ENCODE results near the gene SERINC2.

SERINC2 gene

DNA sequence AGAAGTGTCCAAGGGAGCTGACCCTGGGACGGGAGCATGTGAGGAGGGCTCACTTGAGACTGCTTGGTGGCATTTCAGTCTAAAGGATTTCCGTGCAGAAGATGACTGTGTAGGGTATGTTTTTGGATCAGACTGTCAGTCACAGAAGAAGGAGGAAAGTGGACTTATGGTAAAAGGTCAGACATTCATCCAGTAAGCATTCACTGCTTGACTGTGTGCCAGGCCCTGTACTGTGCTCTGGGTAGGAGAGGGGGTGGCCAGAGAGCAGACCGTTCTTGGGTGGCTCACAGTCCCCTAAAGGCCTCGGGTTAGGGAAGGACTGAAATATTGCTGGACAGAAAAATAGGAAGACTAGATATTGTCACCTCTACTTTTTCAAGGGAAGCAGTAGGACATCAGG is 2.1 kb upstream of the SERINC2 start:
- FAIRE-seq = no peak
- no peak for DNase-seq (ENCODE audit: extremely low spot score, insufficient read length, low read depth)

GRCh38 chr1:31412205-31412604 is 808 bp upstream of the SERINC2 start:
- DNase-seq (ENCODE audit: extremely low spot score, insufficient read length, low read depth) (no peak), FAIRE-seq (no peak)

GRCh38 chr1:31413405-31414001 is 490 bp downstream of the SERINC2 start:
- no peak for DNase-seq (ENCODE audit: extremely low spot score, insufficient read length, low read depth)
- FAIRE-seq = no peak

DNA sequence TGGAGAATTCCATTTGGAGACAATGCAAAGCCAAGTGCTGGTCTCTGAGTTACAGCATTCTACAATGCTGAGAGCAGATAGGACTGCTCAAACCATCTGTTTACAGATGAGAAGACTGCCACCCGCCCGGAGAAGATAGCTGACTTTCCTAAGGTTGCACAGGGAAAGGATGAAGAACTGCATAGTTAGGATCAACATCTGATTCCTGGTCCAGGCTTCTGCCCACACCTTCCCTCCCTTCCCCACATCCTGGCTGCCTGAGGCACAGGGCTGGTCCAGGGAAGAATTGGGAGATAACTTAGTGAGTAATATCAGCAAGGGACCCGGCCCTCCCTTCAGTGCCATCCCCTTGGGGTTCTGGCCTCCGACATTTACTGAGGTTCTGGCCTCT is 2.0 kb downstream of the SERINC2 start:
- DNase-seq (ENCODE audit: extremely low spot score, insufficient read length, low read depth) = no peak
- FAIRE-seq = no peak

DNA sequence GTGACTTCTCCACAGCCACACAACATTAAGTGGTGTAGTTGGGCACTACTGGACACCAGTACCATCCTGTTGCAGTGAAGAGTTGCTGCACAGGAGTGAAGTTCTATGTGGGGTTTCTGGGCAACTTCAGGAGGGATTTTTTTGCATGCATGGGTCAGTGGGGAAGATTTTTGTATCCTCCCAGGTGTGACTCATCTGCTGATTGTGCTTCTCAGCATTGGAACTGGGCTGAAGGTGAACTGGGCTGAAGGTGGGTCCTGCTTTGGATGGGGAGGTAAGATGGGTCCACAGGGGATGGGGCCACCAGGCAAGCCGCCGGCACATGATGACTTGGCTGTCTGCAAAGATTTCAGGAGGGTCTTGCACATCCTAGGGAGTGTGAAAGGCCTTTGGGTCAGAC is 2.6 kb downstream of the SERINC2 start:
- FAIRE-seq = no peak
- no peak for DNase-seq (ENCODE audit: extremely low spot score, insufficient read length, low read depth)

DNA sequence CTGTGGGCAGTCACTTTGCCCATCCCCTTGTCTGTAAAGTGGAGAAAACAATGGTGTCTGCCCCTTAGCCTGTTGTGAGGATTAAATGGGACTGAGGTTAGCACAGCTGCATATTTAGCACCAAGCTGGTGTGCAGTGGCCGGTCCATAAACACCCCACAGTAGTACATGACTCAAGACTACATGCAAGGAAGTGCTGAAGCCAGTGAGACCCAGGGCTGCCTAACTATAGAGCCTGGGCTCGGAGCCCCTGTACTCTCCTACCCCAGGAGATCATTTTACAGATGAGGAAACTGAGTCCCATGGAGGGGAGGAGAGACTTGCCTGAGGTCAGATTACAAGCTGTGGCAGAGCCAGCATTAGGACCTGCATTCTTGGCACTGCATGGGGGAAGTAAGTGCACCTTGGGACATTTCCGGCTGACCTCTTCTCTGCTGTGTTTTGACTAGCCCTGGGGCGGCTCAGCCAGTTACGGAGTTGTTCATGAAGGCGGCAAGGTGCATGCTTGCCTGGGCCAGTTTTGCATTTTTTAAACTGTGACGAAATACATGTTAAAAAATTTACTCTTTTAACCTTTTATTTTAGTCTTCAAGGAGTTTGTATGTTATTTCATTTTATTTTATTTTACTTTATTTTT is 3.2 kb downstream of the SERINC2 start:
- DNase-seq (ENCODE audit: extremely low spot score, insufficient read length, low read depth) = no peak

GRCh38 chr1:31417148-31417547 is 4.1 kb downstream of the SERINC2 start:
- DNase-seq (ENCODE audit: extremely low spot score, insufficient read length, low read depth) (no peak), FAIRE-seq (no peak)

More for the DNA sequence above, 3.2 kb downstream of the SERINC2 start:
- no peak for FAIRE-seq

DNA sequence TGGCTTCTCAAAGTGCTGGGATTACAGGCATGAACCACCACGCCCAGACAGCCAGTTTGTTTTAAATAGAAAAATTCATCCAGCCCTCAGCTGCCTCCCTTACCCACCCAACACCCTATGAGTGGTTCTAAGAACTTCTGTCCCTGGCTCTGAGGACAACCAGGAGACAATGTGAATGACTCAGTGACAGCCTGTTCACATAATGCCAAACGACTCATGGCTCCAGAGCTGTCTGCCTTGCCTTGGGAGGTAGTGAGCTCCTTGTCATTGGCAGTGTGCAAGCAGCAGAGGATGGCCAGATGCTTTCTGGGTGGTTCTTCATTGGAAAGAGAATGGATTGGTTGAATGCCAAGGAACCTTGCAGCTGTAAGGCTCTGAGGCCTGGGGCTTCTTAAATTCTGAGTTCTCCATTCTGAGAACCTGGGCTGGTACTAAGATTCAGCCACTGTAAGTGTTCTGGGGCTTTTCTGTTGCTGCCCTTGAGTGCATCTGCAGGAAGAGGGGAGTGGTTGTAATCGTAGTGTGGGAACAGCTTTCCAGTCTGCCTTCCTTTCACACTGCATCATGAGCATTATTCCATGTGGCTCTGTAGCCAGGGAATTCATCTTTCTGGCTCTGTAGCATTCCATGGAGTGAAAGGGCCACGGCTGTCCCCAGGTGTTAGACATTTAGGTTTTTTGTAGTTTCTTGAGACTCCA is 5.8 kb downstream of the SERINC2 start:
- FAIRE-seq (no peak), DNase-seq (ENCODE audit: extremely low spot score, insufficient read length, low read depth) (no peak)

- no peak for FAIRE-seq
These were observed 7.7 kb downstream of the SERINC2 start for GRCh38 chr1:31420716-31421115.

GRCh38 chr1:31421371-31422040 is 8.5 kb downstream of the SERINC2 start:
- peak; percentile 89 for FAIRE-seq
- DNase-seq (ENCODE audit: extremely low spot score, insufficient read length, low read depth) = no peak

More at GRCh38 chr1:31420716-31421115, 7.7 kb downstream of the SERINC2 start:
- no peak for DNase-seq (ENCODE audit: extremely low spot score, insufficient read length, low read depth)

- peak; percentile 39 for DNase-seq (ENCODE audit: extremely low spot score, insufficient read length, low read depth)
- FAIRE-seq = no peak
These were observed 9.7 kb downstream of the SERINC2 start for GRCh38 chr1:31422505-31423319.

DNA sequence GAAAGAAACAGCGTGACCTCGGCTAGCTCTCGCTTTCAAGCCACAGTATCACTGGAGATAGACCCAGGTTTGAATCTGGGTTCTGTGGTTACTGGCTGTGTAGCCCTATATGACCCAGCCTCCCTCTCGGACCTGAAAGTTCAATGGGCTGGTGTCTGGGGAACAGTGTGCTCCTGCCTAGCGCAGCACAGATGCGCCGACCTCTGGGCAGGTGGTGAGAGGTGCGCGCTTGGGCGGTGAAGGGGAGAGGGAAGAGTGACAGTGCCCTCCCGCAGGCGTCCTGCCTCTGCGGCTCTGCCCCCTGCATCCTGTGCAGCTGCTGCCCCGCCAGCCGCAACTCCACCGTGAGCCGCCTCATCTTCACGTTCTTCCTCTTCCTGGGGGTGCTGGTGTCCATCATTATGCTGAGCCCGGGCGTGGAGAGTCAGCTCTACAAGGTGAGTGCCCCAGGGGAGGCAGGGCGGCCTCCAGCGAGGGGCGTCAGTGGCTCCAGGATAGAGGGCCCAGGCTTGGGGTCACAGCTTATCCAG is 10.5 kb downstream of the SERINC2 start:
- FAIRE-seq (peak; percentile 99), DNase-seq (ENCODE audit: extremely low spot score, insufficient read length, low read depth) (peak; percentile 79)

GRCh38 chr1:31424568-31424967 is 11.6 kb downstream of the SERINC2 start:
- FAIRE-seq (no peak), DNase-seq (ENCODE audit: extremely low spot score, insufficient read length, low read depth) (no peak)

DNA sequence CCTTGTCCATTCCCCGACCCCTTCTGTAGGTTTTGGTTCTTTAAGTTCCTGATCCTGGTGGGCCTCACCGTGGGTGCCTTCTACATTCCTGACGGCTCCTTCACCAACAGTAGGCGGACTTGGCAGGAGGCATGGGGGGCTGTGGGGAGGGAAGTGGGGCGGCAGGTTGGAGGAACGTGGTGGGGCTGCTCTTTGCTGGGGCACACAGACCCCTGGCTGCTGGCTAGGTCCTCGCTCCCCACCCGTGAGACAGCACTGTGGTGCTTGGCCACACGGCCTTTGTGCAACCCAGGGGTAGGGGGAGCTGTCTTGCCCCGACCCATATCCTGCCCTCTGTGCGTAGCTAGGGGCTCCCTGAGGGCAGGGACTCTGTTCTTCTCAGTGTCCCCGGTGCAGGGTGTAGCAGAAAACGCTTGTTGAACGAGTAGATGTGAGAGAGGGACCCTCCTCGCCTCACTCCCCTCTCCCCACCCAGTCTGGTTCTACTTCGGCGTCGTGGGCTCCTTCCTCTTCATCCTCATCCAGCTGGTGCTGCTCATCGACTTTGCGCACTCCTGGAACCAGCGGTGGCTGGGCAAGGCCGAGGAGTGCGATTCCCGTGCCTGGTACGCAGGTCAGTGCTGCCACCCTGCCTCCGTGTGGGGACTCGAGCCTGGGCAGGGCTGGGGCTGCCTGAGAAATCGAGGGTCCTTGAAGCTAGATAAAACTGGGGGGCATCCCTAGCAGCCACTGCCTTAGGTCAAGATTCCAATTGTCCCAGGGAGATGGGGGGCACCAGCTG is 12.5 kb downstream of the SERINC2 start:
- no peak for DNase-seq (ENCODE audit: extremely low spot score, insufficient read length, low read depth)
- FAIRE-seq = no peak

DNA sequence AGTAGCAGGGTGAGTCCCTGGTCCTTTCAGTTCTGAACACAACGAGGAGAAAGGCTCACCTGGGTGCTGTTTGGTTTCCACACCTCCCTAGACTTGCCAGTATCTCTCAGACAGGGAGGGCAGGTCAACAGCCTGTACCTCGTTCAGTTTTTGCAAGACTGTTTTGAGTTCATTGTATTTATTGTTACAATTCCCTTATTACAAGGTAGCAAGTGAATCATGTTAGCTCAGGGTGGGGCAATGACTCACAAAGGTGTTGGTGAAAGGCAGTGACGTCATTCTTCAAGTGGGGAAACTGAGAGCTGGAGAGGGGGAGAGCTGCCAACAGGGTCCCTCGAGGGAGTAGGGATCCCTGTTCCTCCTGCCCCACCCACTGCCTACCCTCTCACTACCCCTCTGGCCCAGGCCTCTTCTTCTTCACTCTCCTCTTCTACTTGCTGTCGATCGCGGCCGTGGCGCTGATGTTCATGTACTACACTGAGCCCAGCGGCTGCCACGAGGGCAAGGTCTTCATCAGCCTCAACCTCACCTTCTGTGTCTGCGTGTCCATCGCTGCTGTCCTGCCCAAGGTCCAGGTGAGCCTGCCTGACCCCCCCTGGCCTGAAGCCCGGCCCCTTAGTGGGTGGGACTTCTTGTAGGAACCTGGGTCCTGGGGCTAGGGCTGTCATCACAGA is 13.4 kb downstream of the SERINC2 start:
- no peak for DNase-seq (ENCODE audit: extremely low spot score, insufficient read length, low read depth)

GRCh38 chr1:31427322-31427721 is 14.3 kb downstream of the SERINC2 start:
- no peak for FAIRE-seq

More for the DNA sequence above, 13.4 kb downstream of the SERINC2 start:
- no peak for FAIRE-seq

DNA sequence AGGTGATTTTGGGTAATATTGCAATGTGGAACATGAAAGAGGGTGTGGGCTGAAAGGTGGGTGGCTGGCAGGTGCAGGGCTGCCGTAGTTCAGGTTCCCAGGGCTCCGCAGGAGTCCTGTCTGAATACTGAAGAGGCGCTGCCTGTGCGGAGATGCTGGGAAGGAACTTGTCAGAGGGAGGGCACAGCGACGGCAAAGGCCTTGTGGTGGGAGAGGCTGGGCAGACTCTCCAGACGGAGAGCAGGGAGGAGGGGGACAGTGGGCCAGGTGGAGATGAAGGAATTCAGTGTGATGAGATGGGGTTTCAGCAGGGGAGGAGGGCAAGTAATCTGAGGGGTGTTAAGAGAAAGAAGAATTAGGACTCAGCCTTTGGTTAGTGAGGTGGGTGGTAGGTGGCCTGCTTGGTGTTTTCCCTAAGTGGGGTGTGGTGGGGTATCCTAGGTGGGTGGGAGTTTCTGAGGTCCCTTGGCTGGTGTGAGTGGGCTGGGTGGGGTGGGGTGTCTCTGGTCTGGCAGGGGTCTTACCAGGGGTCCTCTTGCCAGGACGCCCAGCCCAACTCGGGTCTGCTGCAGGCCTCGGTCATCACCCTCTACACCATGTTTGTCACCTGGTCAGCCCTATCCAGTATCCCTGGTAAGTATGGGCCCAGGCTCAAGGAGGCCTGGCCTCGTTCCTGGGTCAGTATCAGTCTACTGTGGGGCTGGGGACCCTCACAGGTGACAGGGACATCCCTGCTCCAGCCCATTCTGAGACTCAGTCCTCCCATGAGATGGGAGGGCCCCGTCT is 15.6 kb downstream of the SERINC2 start:
- FAIRE-seq (no peak), DNase-seq (ENCODE audit: extremely low spot score, insufficient read length, low read depth) (no peak)

More at GRCh38 chr1:31427322-31427721, 14.3 kb downstream of the SERINC2 start:
- no peak for DNase-seq (ENCODE audit: extremely low spot score, insufficient read length, low read depth)

GRCh38 chr1:31429583-31429982 is 16.6 kb downstream of the SERINC2 start:
- no peak for FAIRE-seq
- no peak for DNase-seq (ENCODE audit: extremely low spot score, insufficient read length, low read depth)
